ENCODE results near the gene ERBIN. TPM values are rescaled to one million over a fixed set of nuclear protein-coding genes. Genes with fewer than 3 reads are reported as not detected.

ERBIN gene
- total RNA-seq, 2 experiments from 2014 or later = 40.8 to 40.9 TPM

GRCh38 chr5:66089384-66089783 is 163.0 kb downstream of the ERBIN start:
- CTCF ChIA-PET = interaction anchor here (0.9 kb wide), 1 partner anchor 27 kb away, joined by 3 read pairs; no protein-coding TSS in a partner anchor
- ATAC-seq (no peak), DNase-seq (no peak)
- H3K27ac Mint-ChIP-seq = no peak overlapping the region
- no peaks in the 10 kb centered on the region for H3K27me3 Mint-ChIP-seq
- H3K36me3 Mint-ChIP-seq = peaks cover 27% of the 10 kb centered on the region
- H3K4me1 Mint-ChIP-seq = no peaks in the 10 kb centered on the region
- H3K4me3 Mint-ChIP-seq = no peak overlapping the region
- H3K9me3 Mint-ChIP-seq (ENCODE audit: low read depth) = peaks cover 15% of the 10 kb centered on the region

- ATAC-seq (no peak), DNase-seq (no peak)
- Mint-ChIP-seq H3K36me3 (peaks cover 14% of the 10 kb centered on the region), H3K4me1 (no peaks in the 10 kb centered on the region), H3K9me3 (ENCODE audit: low read depth) (peaks cover 28% of the 10 kb centered on the region), H3K27ac (no peak overlapping the region), H3K4me3 (no peak overlapping the region), H3K27me3 (no peaks in the 10 kb centered on the region)
- CTCF ChIA-PET = interaction anchor here (1.3 kb wide), 1 partner anchor 17 kb away, joined by 3 read pairs; no protein-coding TSS in a partner anchor
Observed at GRCh38 chr5:66100851-66101250, 174.5 kb downstream of the ERBIN start.

DNA sequence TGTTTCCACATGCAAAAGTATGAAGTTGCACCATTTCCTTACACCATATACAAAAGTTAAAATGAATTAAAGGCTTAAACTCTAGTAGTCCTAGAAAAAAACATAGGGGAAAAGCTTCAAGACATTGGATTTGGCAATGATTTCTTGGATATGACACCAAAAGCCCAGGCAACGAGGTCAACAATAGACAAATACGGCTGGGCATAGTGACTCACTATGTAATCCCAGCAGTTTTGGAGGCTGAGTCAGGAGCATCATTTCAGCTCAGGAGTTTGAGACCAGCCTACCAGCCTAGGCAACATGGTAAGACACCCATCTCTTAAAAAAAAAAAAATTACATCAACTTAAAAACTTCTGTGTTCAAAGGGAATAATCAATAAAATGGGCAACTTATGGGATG is 186.8 kb downstream of the ERBIN start:
- Mint-ChIP-seq H3K27ac (no peak overlapping the region), H3K9me3 (ENCODE audit: low read depth) (peaks cover 10% of the 10 kb centered on the region)
- no peak for ATAC-seq

DNA sequence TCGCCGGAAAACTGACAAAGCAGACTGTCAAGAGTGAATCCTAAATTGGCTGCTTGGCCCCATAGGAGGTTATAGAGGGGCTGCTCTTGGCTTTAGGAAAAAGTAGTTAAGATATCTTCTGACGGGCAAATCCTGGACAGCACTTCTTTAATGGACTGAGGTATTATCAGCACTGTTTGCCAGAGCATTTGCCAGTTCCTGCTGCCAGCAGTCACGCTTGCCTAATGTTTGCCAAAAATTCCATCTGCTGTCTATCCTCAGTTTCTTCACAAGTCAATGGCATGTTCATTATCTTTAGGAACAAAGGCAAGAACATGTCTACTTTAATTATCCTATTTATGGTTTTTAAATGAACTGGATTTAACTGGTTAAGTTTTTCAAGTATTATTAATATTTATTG is 191.9 kb downstream of the ERBIN start:
- CTCF ChIA-PET = no interaction called here
- no peaks in the 10 kb centered on the region for H3K9me3 Mint-ChIP-seq (ENCODE audit: low read depth)
- no peaks in the 10 kb centered on the region for H3K4me1 Mint-ChIP-seq
- DNase-seq (no peak), ATAC-seq (no peak)
- no peaks in the 10 kb centered on the region for H3K27me3 Mint-ChIP-seq
- no peak overlapping the region for H3K4me3 Mint-ChIP-seq
- H3K27ac Mint-ChIP-seq = no peak overlapping the region
- H3K36me3 Mint-ChIP-seq = no peaks in the 10 kb centered on the region

More for the DNA sequence above, 186.8 kb downstream of the ERBIN start:
- Mint-ChIP-seq H3K4me1 (no peaks in the 10 kb centered on the region), H3K27me3 (peaks cover 5% of the 10 kb centered on the region), H3K36me3 (peaks cover 2% of the 10 kb centered on the region), H3K4me3 (no peak overlapping the region)
- CTCF ChIA-PET = no interaction called here
- DNase-seq = no peak

DNA sequence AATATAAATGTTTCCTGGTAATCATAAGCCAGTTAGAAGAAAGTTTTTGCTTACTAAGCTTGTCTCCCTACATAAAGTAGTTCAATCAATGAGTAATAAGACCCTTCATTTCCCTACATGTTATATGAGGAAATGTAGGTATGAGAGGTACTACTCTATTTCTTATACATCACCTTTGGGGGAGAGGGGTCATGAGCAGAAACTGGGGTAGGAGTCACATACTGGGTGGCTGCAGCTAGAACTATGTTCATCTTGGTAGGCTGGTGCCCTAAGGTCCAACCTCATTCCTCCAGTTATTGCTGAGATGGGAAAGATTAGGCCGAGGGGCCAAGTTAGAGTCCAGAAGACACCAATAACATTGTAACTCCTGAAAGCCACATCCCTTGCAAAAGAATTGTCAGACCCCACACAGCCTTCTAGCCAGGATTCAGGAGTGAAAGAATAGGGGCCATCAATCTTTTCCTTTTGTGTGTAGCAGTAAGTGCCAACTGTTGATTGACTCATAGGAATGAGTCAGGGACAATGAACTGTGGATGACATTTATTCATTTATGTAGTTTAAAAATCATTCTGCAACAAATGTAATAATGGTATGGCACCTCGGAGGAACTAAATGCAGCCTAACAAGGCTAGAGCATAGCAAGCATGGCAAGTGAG is 196.1 kb downstream of the ERBIN start:
- Mint-ChIP-seq H3K4me1 (no peaks in the 10 kb centered on the region), H3K4me3 (no peak overlapping the region), H3K9me3 (ENCODE audit: low read depth) (no peaks in the 10 kb centered on the region), H3K36me3 (no peaks in the 10 kb centered on the region), H3K27me3 (no peaks in the 10 kb centered on the region), H3K27ac (no peak overlapping the region)
- DNase-seq = no peak
- ATAC-seq = no peak
- CTCF ChIA-PET = interaction anchor here (0.5 kb wide), 1 partner anchor 878 kb away, joined by 4 read pairs; no protein-coding TSS in a partner anchor

- Mint-ChIP-seq H3K4me1 (no peaks in the 10 kb centered on the region), H3K27ac (no peak overlapping the region), H3K9me3 (ENCODE audit: low read depth) (no peaks in the 10 kb centered on the region), H3K27me3 (peaks cover 3% of the 10 kb centered on the region), H3K36me3 (no peaks in the 10 kb centered on the region), H3K4me3 (no peak overlapping the region)
- ATAC-seq = no peak
- DNase-seq = no peak
- CTCF ChIA-PET = no interaction called here
Observed at GRCh38 chr5:66129144-66129543, 202.8 kb downstream of the ERBIN start.

DNA sequence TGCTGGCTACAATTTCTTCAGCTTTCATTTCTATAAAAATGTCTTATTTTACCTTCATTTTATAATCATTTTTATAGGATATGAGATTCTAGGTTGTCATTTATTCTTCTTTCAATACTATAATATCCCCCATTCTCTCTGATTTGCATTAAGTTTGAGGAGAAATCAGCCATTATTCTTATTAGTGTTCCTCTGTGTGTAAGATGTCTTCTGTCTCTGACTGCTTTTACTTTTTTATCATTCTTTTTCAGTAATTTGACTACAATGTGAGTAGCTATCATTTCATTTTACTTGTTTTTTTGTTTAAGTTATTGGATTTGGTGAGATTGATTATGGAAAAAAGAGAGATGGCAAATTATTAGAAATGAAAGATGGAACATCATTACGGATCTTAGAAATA is 204.1 kb downstream of the ERBIN start:
- Mint-ChIP-seq H3K4me1 (no peaks in the 10 kb centered on the region), H3K27me3 (peaks cover 3% of the 10 kb centered on the region), H3K27ac (no peak overlapping the region), H3K9me3 (ENCODE audit: low read depth) (no peaks in the 10 kb centered on the region), H3K4me3 (no peak overlapping the region), H3K36me3 (no peaks in the 10 kb centered on the region)
- DNase-seq = no peak
- CTCF ChIA-PET = no interaction called here
- no peak for ATAC-seq

Other genes with a start within 250 kb of the ERBIN start
- gene SGTB, start 204.5 kb upstream of the ERBIN start, total RNA-seq = 10 to 100 TPM; 12.5 to 14.0 TPM
- gene NLN, start 204.4 kb upstream of the ERBIN start, total RNA-seq = 10 to 100 TPM; 15.8 to 19.6 TPM
- gene SREK1, start 217.7 kb downstream of the ERBIN start, total RNA-seq = 10 to 100 TPM; 61.4 to 61.7 TPM

All from activated CD8-positive, alpha-beta memory T cell treated with anti-CD3 and anti-CD28 coated beads, Interleukin-2, amount 10 ng/mL, durations not matched to agents 7 days and 5 days (primary cell).